SJCRH30 (cell line): ENCODE measurements around the gene UBE2I. TPM values are rescaled to one million over a fixed set of nuclear protein-coding genes. Genes with fewer than 3 reads are reported as not detected.
A peak's percentile ranks its signal among the peaks of the same experiment; 100 is the strongest.

Experiments used
- DNase-seq, 2 experiments: peaks; one replicate each; pipeline ENCODE4 v3.0.0-alpha.2; 2015 to 2020
- H3K27ac ChIP-seq: fragments of 250-450 bp; sonication (Bioruptor Pico); 2 replicates; pipeline ENCODE4 v1.5.1; 2020; ENCODE audit warnings: mild to moderate bottlenecking, moderate library complexity
- H3K27me3 ChIP-seq: fragments of 250-450 bp; sonication (Bioruptor Pico); 2 replicates; pipeline ENCODE4 v1.5.1; 2020; ENCODE audit warnings: mild to moderate bottlenecking, moderate library complexity
- H3K36me3 ChIP-seq: fragments of 250-450 bp; sonication (Bioruptor Pico); 2 replicates; pipeline ENCODE4 v1.5.1; 2020; ENCODE audit warnings: mild to moderate bottlenecking, moderate library complexity
- H3K4me1 ChIP-seq: fragments of 250-450 bp; sonication (Bioruptor Pico); 2 replicates; pipeline ENCODE4 v1.5.1; 2020; ENCODE audit warnings: mild to moderate bottlenecking, moderate library complexity
- H3K4me3 ChIP-seq: fragments of 250-450 bp; sonication (Bioruptor Pico); 2 replicates; pipeline ENCODE4 v1.5.1; 2020; ENCODE audit warnings: mild to moderate bottlenecking, moderate library complexity
- H3K9me3 ChIP-seq: fragments of 250-450 bp; sonication (Bioruptor Pico); replicated peaks from 2 replicates; pipeline ENCODE4 v1.5.1; 2020; ENCODE audit warnings: mild to moderate bottlenecking, moderate library complexity
- total RNA-seq: library from RNA; depleted of rRNA; stranded (reverse); fragments of >200 nt; shearing (Covaris generic); gene quantifications from 2 replicates; pipeline ENCODE4 v1.2.3, GENCODE V29; 2014; rRNA removed

Gene UBE2I
- total RNA-seq, 1 experiment from 2014 or later = 181 TPM

DNA sequence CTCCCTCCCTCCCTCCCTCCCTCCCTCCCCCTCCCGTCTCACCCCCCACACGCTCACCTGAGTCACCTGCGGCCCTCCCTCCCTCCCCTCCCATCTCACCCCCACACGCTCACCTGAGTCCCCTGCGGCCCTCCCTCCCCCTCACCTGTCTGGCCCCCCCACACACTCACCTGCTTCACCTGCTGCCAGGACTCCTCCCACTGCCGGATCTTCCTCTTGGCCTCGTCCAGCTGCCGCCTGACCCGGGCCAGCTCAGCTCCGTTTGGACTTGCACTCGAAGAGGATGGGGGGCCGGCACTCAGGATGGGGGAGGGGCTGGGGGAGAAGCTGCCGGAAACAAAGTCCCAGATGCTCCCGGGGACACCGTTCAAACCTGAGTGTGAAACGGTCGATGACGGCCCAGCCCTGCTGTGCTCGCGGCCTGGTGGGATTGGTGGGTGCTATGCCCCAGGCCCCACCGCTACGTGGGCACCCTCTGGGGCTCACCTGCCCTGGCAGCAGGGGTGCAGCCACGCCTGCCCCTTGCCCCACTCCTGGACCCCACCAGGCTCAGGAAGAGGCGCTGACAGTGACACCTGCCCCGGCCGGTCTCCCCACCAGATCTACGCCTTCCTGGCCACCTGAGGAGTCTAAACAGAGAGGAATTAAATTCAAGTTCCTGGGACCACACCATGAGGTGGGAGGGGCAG is 58.2 kb downstream of the UBE2I start:
- H3K9me3 ChIP-seq = no peaks in the 10 kb centered on the region
- peaks cover 12% of the 10 kb centered on the region for H3K4me1 ChIP-seq
- DNase-seq = no peak
- H3K27ac ChIP-seq = no peak overlapping the region
- no peak overlapping the region for H3K4me3 ChIP-seq
- no peaks in the 10 kb centered on the region for H3K27me3 ChIP-seq
- peaks cover 14% of the 10 kb centered on the region for H3K36me3 ChIP-seq

DNA sequence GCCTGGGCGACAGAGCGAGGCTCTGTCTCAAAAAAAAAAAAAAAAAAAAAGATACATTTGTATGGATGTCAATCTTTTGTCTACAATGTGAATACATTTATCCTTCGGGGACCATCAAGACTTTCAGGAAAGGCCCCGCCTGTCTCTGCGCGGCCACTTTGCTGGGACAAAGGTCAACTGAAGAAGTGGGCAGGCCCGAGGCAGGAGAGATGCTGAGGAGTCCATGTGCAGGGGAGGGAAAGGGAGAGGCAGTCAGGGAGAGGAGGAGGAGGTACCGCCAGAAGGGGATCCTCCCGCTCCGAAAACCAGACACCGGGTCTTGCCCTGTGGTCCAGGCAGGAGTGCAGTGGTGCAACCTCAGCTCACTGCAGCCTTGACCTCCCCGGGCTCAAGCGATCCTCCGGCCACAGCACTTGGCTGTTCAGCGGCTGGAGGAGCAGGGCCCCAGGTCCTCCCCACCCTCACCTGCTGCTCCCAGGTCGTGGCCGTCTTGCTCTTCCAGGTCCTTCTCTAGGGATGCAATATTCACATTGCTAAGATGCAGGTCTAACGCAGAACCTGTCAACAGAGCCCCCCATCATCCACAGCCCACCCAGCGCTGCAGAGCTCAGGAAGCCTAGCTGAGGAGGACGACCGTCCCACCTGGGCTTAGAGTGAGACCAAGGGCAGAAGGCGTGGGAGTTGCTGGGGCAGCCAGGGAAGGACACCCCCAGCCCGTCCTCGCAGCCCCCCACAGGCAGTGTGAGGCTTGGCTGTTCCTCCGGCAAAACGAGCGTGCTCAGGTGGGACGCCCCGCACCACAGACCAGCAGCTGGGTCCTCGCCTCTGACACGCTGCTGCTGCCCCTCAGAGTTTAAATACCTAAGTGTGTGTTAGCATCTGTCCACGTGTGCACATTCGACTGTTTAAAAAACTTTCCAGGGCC is 61.9 kb downstream of the UBE2I start:
- Histone ChIP-seq H3K9me3 (no peaks in the 10 kb centered on the region), H3K36me3 (no peaks in the 10 kb centered on the region), H3K4me3 (no peak overlapping the region), H3K27ac (no peak overlapping the region), H3K4me1 (peaks cover 18% of the 10 kb centered on the region), H3K27me3 (no peaks in the 10 kb centered on the region)
- DNase-seq = no peak

- Histone ChIP-seq H3K9me3 (no peaks in the 10 kb centered on the region), H3K36me3 (no peaks in the 10 kb centered on the region), H3K4me3 (no peak overlapping the region), H3K27me3 (no peaks in the 10 kb centered on the region), H3K27ac (peak overlapping the region; percentile 38; the same call in 1 of the 2 replicates), H3K4me1 (peaks cover 18% of the 10 kb centered on the region)
- peak; percentile 37 to 47 for DNase-seq
These were observed 63.0 kb downstream of the UBE2I start for GRCh38 chr16:1372292-1372950.

DNA sequence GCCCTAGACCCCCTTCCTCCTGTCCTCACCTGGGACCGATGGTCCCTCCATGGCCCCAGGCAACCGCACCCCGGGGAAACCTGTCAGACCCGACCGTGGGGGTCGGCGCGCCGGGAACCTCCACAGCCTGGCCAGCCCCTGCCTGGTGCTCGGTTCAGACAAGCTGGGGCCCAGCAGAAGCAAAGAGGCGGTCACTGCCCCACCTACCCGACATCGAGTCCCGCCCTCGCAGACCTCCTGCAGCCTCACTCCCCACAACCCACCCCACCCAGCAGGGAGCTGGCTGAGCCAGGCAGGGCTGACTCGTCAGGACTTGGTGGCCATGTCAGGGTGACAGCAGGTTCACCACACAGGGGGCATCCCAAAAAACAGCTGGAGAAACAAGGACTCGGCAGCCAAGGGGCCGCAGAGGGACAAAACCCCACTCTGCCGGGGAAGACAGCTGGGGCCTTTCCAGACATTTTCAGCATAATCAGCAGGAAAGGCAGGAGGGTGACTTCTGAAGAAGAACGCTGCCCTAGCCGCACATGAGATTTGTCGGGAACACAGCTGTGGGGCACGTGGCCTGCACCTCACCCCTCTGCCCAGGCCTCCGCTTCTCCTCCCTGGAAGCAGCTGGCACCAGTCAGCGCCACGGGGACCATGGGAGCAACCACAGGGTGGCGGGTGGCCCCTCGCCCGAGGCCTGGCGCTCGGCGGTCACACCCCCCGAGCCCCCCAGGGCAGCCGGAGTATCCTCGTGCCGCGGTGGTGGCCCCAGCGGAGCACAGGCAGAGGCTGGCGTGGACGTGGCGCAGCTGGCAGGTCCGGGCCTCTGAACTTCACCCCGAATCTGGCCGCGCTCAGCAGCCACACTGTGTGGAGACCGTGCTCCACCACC is 65.2 kb downstream of the UBE2I start:
- Histone ChIP-seq H3K27ac (peak overlapping the region; percentile 96), H3K4me1 (peaks cover 18% of the 10 kb centered on the region), H3K4me3 (peak overlapping the region; percentile 31), H3K36me3 (no peaks in the 10 kb centered on the region), H3K27me3 (no peaks in the 10 kb centered on the region), H3K9me3 (no peaks in the 10 kb centered on the region)
- peak; percentile 97 to 98 for DNase-seq

- Histone ChIP-seq H3K4me1 (peaks cover 18% of the 10 kb centered on the region), H3K4me3 (peak overlapping the region; percentile 31), H3K27me3 (no peaks in the 10 kb centered on the region), H3K9me3 (no peaks in the 10 kb centered on the region), H3K27ac (peak overlapping the region; percentile 96), H3K36me3 (no peaks in the 10 kb centered on the region)
- DNase-seq = peak in 1 of 2 experiments; percentile 70
These were observed 65.8 kb downstream of the UBE2I start for GRCh38 chr16:1375298-1375640.

DNA sequence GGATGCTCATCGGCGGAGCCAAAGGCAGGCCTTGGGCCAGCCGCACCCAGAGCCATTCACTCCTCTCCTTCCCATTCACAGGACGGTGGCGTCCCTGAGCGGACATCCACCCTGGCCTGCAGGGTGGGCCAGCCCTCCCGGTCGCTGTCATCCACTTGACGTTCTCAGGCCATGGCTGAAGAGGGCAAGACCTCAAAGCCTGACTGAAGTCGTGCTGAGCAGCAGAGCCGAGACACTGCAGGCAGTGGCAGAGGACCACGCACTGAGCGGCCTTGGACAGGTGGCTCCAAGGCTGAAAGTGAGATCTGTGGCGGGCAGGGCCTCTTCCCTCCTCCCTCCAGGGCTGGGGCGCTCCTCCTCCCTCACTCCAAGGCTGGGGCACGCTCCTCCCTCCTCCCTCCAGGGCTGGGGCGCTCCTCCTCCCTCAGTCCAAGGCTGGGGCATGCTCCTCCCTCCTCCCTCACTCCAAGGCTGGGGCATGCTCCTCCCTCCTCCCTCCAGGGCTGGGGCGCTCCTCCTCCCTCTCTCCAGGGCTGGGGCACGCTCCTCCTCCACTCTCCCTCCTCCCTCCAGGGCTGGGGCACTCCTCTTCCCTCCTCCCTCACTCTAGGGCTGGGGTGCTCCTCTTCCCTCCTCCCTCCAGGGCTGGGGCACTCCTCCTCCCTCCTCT is 66.4 kb downstream of the UBE2I start:
- Histone ChIP-seq H3K36me3 (no peaks in the 10 kb centered on the region), H3K9me3 (no peaks in the 10 kb centered on the region), H3K27ac (peak overlapping the region; percentile 96), H3K4me1 (peaks cover 18% of the 10 kb centered on the region), H3K27me3 (no peaks in the 10 kb centered on the region), H3K4me3 (peak overlapping the region; percentile 31)
- DNase-seq = peak; percentile 42 to 48

Other genes with a start within 250 kb of the UBE2I start
- gene SSTR5, start 236.9 kb upstream of the UBE2I start, total RNA-seq = 3.7 and 4.5 TPM in 2 replicates
- not detected in 2 replicates for gene C1QTNF8, start 213.4 kb upstream of the UBE2I start, total RNA-seq
- gene CACNA1H, start 156.5 kb upstream of the UBE2I start, total RNA-seq = 1.4 and 1.7 TPM in 2 replicates
- not detected in 2 replicates for gene TPSG1, start 84.4 kb upstream of the UBE2I start, total RNA-seq
- not detected in 2 replicates for gene TPSB2, start 79.5 kb upstream of the UBE2I start, total RNA-seq
- not detected in 2 replicates for gene TPSAB1, start 68.9 kb upstream of the UBE2I start, total RNA-seq
- gene TPSD1, start 53.6 kb upstream of the UBE2I start, total RNA-seq = not detected in 2 replicates
- gene BAIAP3, start 24.0 kb downstream of the UBE2I start, total RNA-seq = 0.13 and 0.34 TPM in 2 replicates
- gene TSR3, start 42.2 kb downstream of the UBE2I start, total RNA-seq = 48.3 and 50.5 TPM in 2 replicates
- 15.5 and 16.0 TPM in 2 replicates for gene GNPTG, start 42.3 kb downstream of the UBE2I start, total RNA-seq
- gene UNKL, start 105.1 kb downstream of the UBE2I start, total RNA-seq = 8.7 and 9.8 TPM in 2 replicates
- gene UQCC4, start 111.1 kb downstream of the UBE2I start, total RNA-seq = 20.1 and 22.5 TPM in 2 replicates
- 111 and 114 TPM in 2 replicates for gene PERCC1, start 121.4 kb downstream of the UBE2I start, total RNA-seq
- 0.33 and 0.71 TPM in 2 replicates for gene CCDC154, start 134.9 kb downstream of the UBE2I start, total RNA-seq
- gene CLCN7, start 165.4 kb downstream of the UBE2I start, total RNA-seq = 32.2 and 33.8 TPM in 2 replicates
- not detected in 2 replicates for gene PTX4, start 179.3 kb downstream of the UBE2I start, total RNA-seq
- gene TELO2, start 183.7 kb downstream of the UBE2I start, total RNA-seq = 21.9 and 27.9 TPM in 2 replicates
- gene TMEM204, start 224.0 kb downstream of the UBE2I start, total RNA-seq = 1.1 and 1.2 TPM in 2 replicates